Measurements from ENCODE around the gene ZNF618.

GRCh38 chr9:113890704-113891103 is 14.6 kb downstream of the ZNF618 start:
- TF ChIP-seq CTCF (conservative IDR thresholded peaks at IDR 0.05 in 1 of 2, IDR thresholded peaks at IDR 0.05 in 1 of 2; ENCODE audit: extremely low read depth in 1 of 2, insufficient read depth in 1 of 2, low read depth in 1 of 2, low read length in 2 of 2) (no peak), EZH2 (IDR thresholded peaks at IDR 0.05; ENCODE audit: borderline replicate concordance, low read length) (no peak)

All from mammary epithelial cell (primary cell).